ENCODE data around the gene GMPS. TPM values are rescaled to one million over a fixed set of nuclear protein-coding genes. Genes with fewer than 3 reads are reported as not detected.
A peak's percentile ranks its signal among the peaks of the same experiment; 100 is the strongest.

GMPS gene
- total and polyA plus RNA-seq, 2 of the 13 experiments (the other 11 are each of a cell fraction or from before 2014, with no cell fraction given), result 29.6 to 85.5 TPM

GRCh38 chr3:155870133-155870944 is at the start of gene GMPS (continued):
- no peak for TF ChIP-seq ZNF607 (CRISPR knock-in tag; IDR thresholded peaks at IDR 0.05; ENCODE audit: borderline replicate concordance)
- TF ChIP-seq HOXA7 (CRISPR knock-in tag; IDR thresholded peaks at IDR 0.05), result no peak
- no peak for TF ChIP-seq ZBTB39 (CRISPR knock-in tag; IDR thresholded peaks at IDR 0.05)
- no peak for TF ChIP-seq PTBP1 (IDR thresholded peaks at IDR 0.05; ENCODE audit: low read depth, low read length, poor library complexity, severe bottlenecking)
- no peak for TF ChIP-seq REXO4 (CRISPR knock-in tag; IDR thresholded peaks at IDR 0.05; ENCODE audit: borderline replicate concordance)
- no peak for TF ChIP-seq LCORL (IDR thresholded peaks at IDR 0.05)
- no peak for TF ChIP-seq LCORL (CRISPR knock-in tag; IDR thresholded peaks at IDR 0.05)
- TF ChIP-seq PHB2 (IDR thresholded peaks at IDR 0.05; ENCODE audit: partially characterized antibody), result no peak
- TF ChIP-seq ZNF280D (CRISPR knock-in tag; IDR thresholded peaks at IDR 0.05), result no peak
- no peak; the same call in 1 of the 2 replicates for TF ChIP-seq FOXC1 (CRISPR knock-in tag; IDR thresholded peaks at IDR 0.05; ENCODE audit: borderline replicate concordance)
- no peak for TF ChIP-seq BHLHE40 (IDR thresholded peaks at IDR 0.05; ENCODE audit: low read length)
- TF ChIP-seq ADNP (CRISPR knock-in tag; IDR thresholded peaks at IDR 0.05), result no peak
- TF ChIP-seq GLI4 (CRISPR knock-in tag; IDR thresholded peaks at IDR 0.05; ENCODE audit: borderline replicate concordance), result no peak
- TF ChIP-seq YEATS4 (CRISPR knock-in tag; IDR thresholded peaks at IDR 0.05; ENCODE audit: borderline replicate concordance), result no peak
- TF ChIP-seq PRPF4 (IDR thresholded peaks at IDR 0.05; ENCODE audit: low read depth, low read length, poor library complexity, severe bottlenecking), result no peak
- TF ChIP-seq IRF1 (CRISPR knock-in tag; IDR thresholded peaks at IDR 0.05; ENCODE audit: low read depth), result no peak
- TF ChIP-seq PATZ1 (CRISPR knock-in tag; IDR thresholded peaks at IDR 0.05), result peak; percentile 44
- no peak for TF ChIP-seq ZBTB10 (CRISPR knock-in tag; IDR thresholded peaks at IDR 0.05; ENCODE audit: borderline replicate concordance)
